ENCODE results near the gene TFEB.

TFEB gene

GRCh38 chr6:41714556-41715273 lies 20.7 kb downstream of the TFEB start:
- no peaks in the 10 kb centered on the region for H3K36me3 ChIP-seq (ENCODE audit: insufficient read depth, low read length)
- H3K9me3 ChIP-seq (ENCODE audit: control insufficient read depth, insufficient read depth, low read length) = no peaks in the 10 kb centered on the region
- H3K9ac ChIP-seq (ENCODE audit: low read depth, low read length) = no peak overlapping the region
- H3K4me1 ChIP-seq (ENCODE audit: insufficient read depth, low read length) = peaks cover 7% of the 10 kb centered on the region; the same call in 1 of the 2 replicates

GRCh38 chr6:41713650-41714291 lies 21.6 kb downstream of the TFEB start:
- Histone ChIP-seq H3K9ac (ENCODE audit: low read depth, low read length) (no peak overlapping the region), H3K9me3 (ENCODE audit: control insufficient read depth, insufficient read depth, low read length) (no peaks in the 10 kb centered on the region), H3K4me1 (ENCODE audit: insufficient read depth, low read length) (peaks cover 7% of the 10 kb centered on the region; the same call in 1 of the 2 replicates), H3K36me3 (ENCODE audit: insufficient read depth, low read length) (no peaks in the 10 kb centered on the region)

- no peak overlapping the region for H3K9ac ChIP-seq (ENCODE audit: low read depth, low read length)
- H3K36me3 ChIP-seq (ENCODE audit: insufficient read depth, low read length) = no peaks in the 10 kb centered on the region
- no peaks in the 10 kb centered on the region for H3K9me3 ChIP-seq (ENCODE audit: control insufficient read depth, insufficient read depth, low read length)
- H3K4me1 ChIP-seq (ENCODE audit: insufficient read depth, low read length) = peaks cover 7% of the 10 kb centered on the region; the same call in 1 of the 2 replicates
Measured at GRCh38 chr6:41713159-41713649, 22.2 kb downstream of the TFEB start.

- no peak overlapping the region for H3K9ac ChIP-seq (ENCODE audit: low read depth, low read length)
- peaks cover 7% of the 10 kb centered on the region; the same call in 1 of the 2 replicates for H3K4me1 ChIP-seq (ENCODE audit: insufficient read depth, low read length)
- H3K36me3 ChIP-seq (ENCODE audit: insufficient read depth, low read length) = no peaks in the 10 kb centered on the region
- H3K9me3 ChIP-seq (ENCODE audit: control insufficient read depth, insufficient read depth, low read length) = no peaks in the 10 kb centered on the region
Measured at GRCh38 chr6:41712651-41713103, 22.7 kb downstream of the TFEB start.

GRCh38 chr6:41711323-41712038 lies 23.9 kb downstream of the TFEB start:
- Histone ChIP-seq H3K4me1 (ENCODE audit: insufficient read depth, low read length) (peaks cover 12% of the 10 kb centered on the region; the same call in 1 of the 2 replicates), H3K36me3 (ENCODE audit: insufficient read depth, low read length) (no peaks in the 10 kb centered on the region), H3K9me3 (ENCODE audit: control insufficient read depth, insufficient read depth, low read length) (no peaks in the 10 kb centered on the region), H3K9ac (ENCODE audit: low read depth, low read length) (no peak overlapping the region)

- Histone ChIP-seq H3K9ac (ENCODE audit: low read depth, low read length) (no peak overlapping the region), H3K4me1 (ENCODE audit: insufficient read depth, low read length) (peaks cover 16% of the 10 kb centered on the region; the same call in 1 of the 2 replicates), H3K9me3 (ENCODE audit: control insufficient read depth, insufficient read depth, low read length) (no peaks in the 10 kb centered on the region), H3K36me3 (ENCODE audit: insufficient read depth, low read length) (no peaks in the 10 kb centered on the region)
Measured at GRCh38 chr6:41709375-41709774, 26.0 kb downstream of the TFEB start.

- Histone ChIP-seq H3K9me3 (ENCODE audit: control insufficient read depth, insufficient read depth, low read length) (no peaks in the 10 kb centered on the region), H3K9ac (ENCODE audit: low read depth, low read length) (no peak overlapping the region), H3K4me1 (ENCODE audit: insufficient read depth, low read length) (peaks cover 16% of the 10 kb centered on the region; the same call in 1 of the 2 replicates), H3K36me3 (ENCODE audit: insufficient read depth, low read length) (no peaks in the 10 kb centered on the region)
Measured at GRCh38 chr6:41708856-41709255, 26.6 kb downstream of the TFEB start.

GRCh38 chr6:41707565-41708200 lies 27.7 kb downstream of the TFEB start:
- Histone ChIP-seq H3K9ac (ENCODE audit: low read depth, low read length) (no peak overlapping the region), H3K36me3 (ENCODE audit: insufficient read depth, low read length) (no peaks in the 10 kb centered on the region), H3K9me3 (ENCODE audit: control insufficient read depth, insufficient read depth, low read length) (no peaks in the 10 kb centered on the region), H3K4me1 (ENCODE audit: insufficient read depth, low read length) (peaks cover 9% of the 10 kb centered on the region; the same call in 1 of the 2 replicates)

GRCh38 chr6:41706876-41707564 lies 28.4 kb downstream of the TFEB start:
- H3K9ac ChIP-seq (ENCODE audit: low read depth, low read length) = no peak overlapping the region

GRCh38 chr6:41705996-41706835 lies 29.2 kb downstream of the TFEB start:
- no peaks in the 10 kb centered on the region for H3K9me3 ChIP-seq (ENCODE audit: control insufficient read depth, insufficient read depth, low read length)
- H3K9ac ChIP-seq (ENCODE audit: low read depth, low read length) = no peak overlapping the region
- H3K4me1 ChIP-seq (ENCODE audit: insufficient read depth, low read length) = peaks cover 8% of the 10 kb centered on the region; the same call in 1 of the 2 replicates
- no peaks in the 10 kb centered on the region for H3K36me3 ChIP-seq (ENCODE audit: insufficient read depth, low read length)

More at GRCh38 chr6:41706876-41707564, 28.4 kb downstream of the TFEB start:
- Histone ChIP-seq H3K36me3 (ENCODE audit: insufficient read depth, low read length) (no peaks in the 10 kb centered on the region), H3K4me1 (ENCODE audit: insufficient read depth, low read length) (peaks cover 8% of the 10 kb centered on the region; the same call in 1 of the 2 replicates), H3K9me3 (ENCODE audit: control insufficient read depth, insufficient read depth, low read length) (no peaks in the 10 kb centered on the region)

- H3K9ac ChIP-seq (ENCODE audit: low read depth, low read length) = no peak overlapping the region
- H3K9me3 ChIP-seq (ENCODE audit: control insufficient read depth, insufficient read depth, low read length) = no peaks in the 10 kb centered on the region
- H3K36me3 ChIP-seq (ENCODE audit: insufficient read depth, low read length) = no peaks in the 10 kb centered on the region
- peaks cover 13% of the 10 kb centered on the region; the same call in 1 of the 2 replicates for H3K4me1 ChIP-seq (ENCODE audit: insufficient read depth, low read length)
Measured at GRCh38 chr6:41705311-41705995, 30.0 kb downstream of the TFEB start.

- H3K9ac ChIP-seq (ENCODE audit: low read depth, low read length) = no peak overlapping the region
Measured at GRCh38 chr6:41704656-41705310, 30.6 kb downstream of the TFEB start.

More at GRCh38 chr6:41704656-41705310, 30.6 kb downstream of the TFEB start:
- Histone ChIP-seq H3K9me3 (ENCODE audit: control insufficient read depth, insufficient read depth, low read length) (no peaks in the 10 kb centered on the region), H3K4me1 (ENCODE audit: insufficient read depth, low read length) (peaks cover 14% of the 10 kb centered on the region; the same call in 1 of the 2 replicates), H3K36me3 (ENCODE audit: insufficient read depth, low read length) (no peaks in the 10 kb centered on the region)
